ENCODE data around the gene ERVFRD-1. TPM values are rescaled to one million over a fixed set of nuclear protein-coding genes. Genes with fewer than 3 reads are reported as not detected.

Gene ERVFRD-1
- total and polyA plus RNA-seq, 2 of the 13 experiments (the other 11 are each of a cell fraction or from before 2014, with no cell fraction given), result not detected

- no peaks in the 10 kb centered on the region for H3K79me2 ChIP-seq (ENCODE audit: insufficient read depth, low read length)
- POLR2A ChIA-PET, result interaction anchor here (1.8 kb wide), 1 partner anchor 10 kb away, joined by 6 read pairs; the partner anchor contains the start of gene SMIM13
- CTCF ChIA-PET (ENCODE audit: low intra/inter-chr PET ratio, low total read pairs), result no interaction called here
- H3K9ac ChIP-seq (ENCODE audit: insufficient read depth, low read depth, low read length), result no peak overlapping the region
- FAIRE-seq, result no peak
- H4K20me1 ChIP-seq (ENCODE audit: insufficient read depth, low read length), result no peaks in the 10 kb centered on the region
- no peaks in the 10 kb centered on the region; a peak in 1 of 5 replicates for H3K27me3 ChIP-seq (ENCODE audit: control insufficient read depth in 1 of 2, insufficient read depth in 2 of 2, low read length in 2 of 2)
- intact Hi-C loops (cut with micrococcal nuclease; ENCODE audit: unreplicated experiment) (no loop called here), in situ Hi-C loops (cut with HindIII; ENCODE audit: extremely low pct_ligation_motif_present, low pct_unique_long_range_greater_than_20kb) (no loop called here)
- H3K36me3 ChIP-seq (replicated peaks in 1 of 2; ENCODE audit: control insufficient read depth in 1 of 2, insufficient read depth in 2 of 2, low read length in 2 of 2), result no peaks in the 10 kb centered on the region
- no peak overlapping the region for H3K27ac ChIP-seq (ENCODE audit: extremely low read length, insufficient read depth, low read length)
- 39% methylated on average over 5 of the region's 5 CpGs for WGBS (ENCODE audit: low lambda C conversion rate)
- H3K9me3 ChIP-seq (ENCODE audit: low read length), result no peaks in the 10 kb centered on the region
- no peak overlapping the region for H2AFZ ChIP-seq (ENCODE audit: low read length)
- BruUV-seq (replicated peaks), result no TSS peak
- H3K4me3 ChIP-seq (replicated peaks in 1 of 3; ENCODE audit: insufficient read depth in 1 of 3, low read depth in 2 of 3, low read length in 3 of 3), result no peak overlapping the region
- no peak for DNase-seq (ENCODE audit: low spot score)
- no peak for ATAC-seq
- H3K4me1 ChIP-seq (ENCODE audit: insufficient read depth, low read length), result peaks cover 23% of the 10 kb centered on the region
- no peak overlapping the region for H3K4me2 ChIP-seq (ENCODE audit: low read depth, low read length)
- TF ChIP-seq EP300 (IDR thresholded peaks at IDR 0.05; ENCODE audit: low read depth in 2 of 2, low read length in 2 of 2), result no peak
- no peak for TF ChIP-seq EP300 (CRISPR knock-in tag; IDR thresholded peaks at IDR 0.05; ENCODE audit: borderline replicate concordance)
- TF ChIP-seq ZNF264 (CRISPR knock-in tag; IDR thresholded peaks at IDR 0.05), result no peak
- TF ChIP-seq RXRB (CRISPR knock-in tag; IDR thresholded peaks at IDR 0.05; ENCODE audit: borderline replicate concordance), result no peak
- TF ChIP-seq POLR2AphosphoS5 (IDR thresholded peaks at IDR 0.05; ENCODE audit: low read depth, low read length), result no peak
- no peak for TF ChIP-seq ZNF576 (CRISPR knock-in tag; IDR thresholded peaks at IDR 0.05)
- no peak for TF ChIP-seq MIXL1 (CRISPR knock-in tag; IDR thresholded peaks at IDR 0.05)
- TF ChIP-seq CREB3 (CRISPR knock-in tag; IDR thresholded peaks at IDR 0.05), result no peak
- no peak for TF ChIP-seq POGZ (CRISPR knock-in tag; IDR thresholded peaks at IDR 0.05)
- no peak for TF ChIP-seq ZFX (CRISPR knock-in tag; IDR thresholded peaks at IDR 0.05; ENCODE audit: low read depth)
- no peak for TF ChIP-seq THRA (CRISPR knock-in tag; IDR thresholded peaks at IDR 0.05; ENCODE audit: borderline replicate concordance)
- TF ChIP-seq ZNF225 (CRISPR knock-in tag; IDR thresholded peaks at IDR 0.05), result no peak
- TF ChIP-seq RAD51 (IDR thresholded peaks at IDR 0.05; ENCODE audit: borderline replicate concordance), result no peak
- no peak for TF ChIP-seq MXI1 (IDR thresholded peaks at IDR 0.05; ENCODE audit: borderline replicate concordance, low read depth, low read length)
- no peak for TF ChIP-seq TOPORS (CRISPR knock-in tag; IDR thresholded peaks at IDR 0.05)
- TF ChIP-seq ZNF136 (CRISPR knock-in tag; IDR thresholded peaks at IDR 0.05; ENCODE audit: low read depth), result no peak
Measured at GRCh38 chr6:11083956-11084355, 27.6 kb downstream of the ERVFRD-1 start.

All from HepG2 (cell line).